Heart left ventricle (tissue), 16 donors: ENCODE results near the gene MPV17. TPM values are rescaled to one million over a fixed set of nuclear protein-coding genes. Genes with fewer than 3 reads are reported as not detected.

Source experiments
- ATAC-seq, 4 donors: fragments of 200-7000 bp; cut with Tn5 transposase; one replicate each; pipeline ENCODE4 v1.9.1; 2020 to 2022; ENCODE audit warnings: moderate library complexity in 4 of 4, mild to moderate bottlenecking in 3 of 4, moderate number of reproducible peaks in 1 of 4
- DNase-seq, 5 donors: peaks; one replicate each; pipeline ENCODE4 v3.0.0-alpha.2; 2020
- H3K27ac ChIP-seq, 12 donors: fragments of 200-600 bp; sonication (generic) in 4 of 12; one replicate each; pipeline versions ENCODE4 v1.5.0 to v1.8.0; 2016 to 2022; ENCODE audit warnings: mild to moderate bottlenecking in 2 of 12
- H3K27me3 ChIP-seq, 9 donors: fragments of 200-600 bp; sonication (generic) in 2 of 9; one replicate each; pipeline versions ENCODE4 v1.5.1 to v1.8.0; 2016 to 2022; ENCODE audit warnings: mild to moderate bottlenecking in 3 of 9
- H3K36me3 ChIP-seq, 9 donors: fragments of 200-600 bp; sonication (generic) in 2 of 9; one replicate each; pipeline versions ENCODE4 v1.5.0 to v1.8.0; 2018 to 2022; ENCODE audit warnings: mild to moderate bottlenecking in 2 of 9
- H3K4me1 ChIP-seq, 12 donors: fragments of 200-600 bp; sonication (generic) in 4 of 12; one replicate each; pipeline versions ENCODE4 v1.5.0 to v1.8.0; 2016 to 2022; ENCODE audit warnings: mild to moderate bottlenecking in 3 of 12
- H3K4me3 ChIP-seq, 12 donors: fragments of 200-600 bp; sonication (generic) in 4 of 12; one replicate each; pipeline versions ENCODE4 v1.5.0 to v1.8.0; 2017 to 2022; ENCODE audit warnings: mild to moderate bottlenecking in 9 of 12, moderate library complexity in 4 of 12
- H3K9me3 ChIP-seq, 12 donors: fragments of 200-600 bp; sonication (generic) in 4 of 12; one replicate each; pipeline versions ENCODE4 v1.5.0 to v1.8.0; 2016 to 2022; ENCODE audit warnings: mild to moderate bottlenecking in 1 of 12
- CTCF ChIP-seq, 12 donors: fragments of 200-600 bp; sonication (generic) in 4 of 12; IDR thresholded peaks; one replicate each; pipeline versions ENCODE4 v1.5.0 to v1.8.0; 2018 to 2022; ENCODE audit warnings: antibody characterized with exemption in 12 of 12, mild to moderate bottlenecking in 5 of 12
- POLR2A ChIP-seq, 2 donors: fragments of 450-650 bp; IDR thresholded peaks; one replicate each; pipeline ENCODE4 v1.6.1; 2017; ENCODE audit warnings: antibody characterized with exemption in 2 of 2, mild to moderate bottlenecking in 2 of 2, moderate library complexity in 2 of 2
- WGBS, 4 donors: extraction: QIAGEN DNeasy Blood & Tissue Kit in 2 of 4; methylation state at CpG; one replicate each; pipeline versions ENCODE4 v1.1.5 to v1.1.7; 2013 to 2018; 5-methylcytosine and 5-hydroxymethylcytosine counted together
- intact Hi-C, 10 donors: fragments of 100-400 bp; cut with DNase I; formaldehyde crosslinking; loops; one replicate each; pipeline versions ENCODE4 v1.11.1 to v1.14.2; 2022
- polyA plus RNA-seq, 2 donors: library from polyadenylated mRNA; stranded (reverse); fragments of 200-250 nt; gene quantifications; one replicate each; pipeline ENCODE4 v1.2.3, GENCODE V29; 2013
- total RNA-seq, 9 donors: library from RNA; depleted of rRNA in 2 of 9; stranded (reverse); fragments of >200 nt in 2 of 9; fragmentation: NEBNext Ultra II Directional in 3 of 9; extraction: Animal tissue kit (Norgen Biotek cat#: 25700) in 3 of 9; gene quantifications; one replicate each; pipeline versions ENCODE4 v1.1.0 to v1.2.4, GENCODE V29; 2016 to 2023
- donor health status: ischemic (EF 13 %, LVEDD 7.1; RV severe dilation, severe dysfunction).
- donor health status: healthy with polysubstance abuse.
- donor health status: DM: no; HTN: yes; CAD: no.
- donor health status: DM: no; HTN: no; CAD: no.
- donor health status: ischemic (EF 25% LVEDD 6.9; RV normal size, moderate dysfunction).
- donor health status: ischemic (EF 25% LVEDD 5.7; RV mildly dilated, moderate dysfunction).
- donor health status: healthy.
- donor health status: DM: yes; HTN: yes; CAD: no.
- donor health status: ischemic (EF 35%, LVEDD 5.7; RV mildly dilated, moderate dysfunction).
- donor health status: nonischemic (EF 11% LVEDD 7.7; RV severe dilation, severe dysfunction).
- donor health status: DM: yes; HTN: yes; CAD: no.
- donor health status: PGD.
- donor health status: ischemic (EF 29% LVEDD 5.4; RV normal size, mild dysfunction).
- donor health status: nonischemic (EF 23%, LVEDD 6.1; RV moderate dilation, normal function).

The MPV17 gene
- total and polyA plus RNA-seq, 11 donors = 48.8 to 134 (median 66.3) TPM

- no peak for ATAC-seq
- Histone ChIP-seq H3K27ac (no peak overlapping the region), H3K4me3 (no peak overlapping the region), H3K36me3 (peaks cover 0 to 35% (median 7%) of the 10 kb centered on the region in 9 donors), H3K4me1 (peaks cover 0 to 61% (median 16%) of the 10 kb centered on the region in 12 donors), H3K9me3 (no peaks in the 10 kb centered on the region), H3K27me3 (no peaks in the 10 kb centered on the region)
- DNase-seq = peak in 1 of 5 donors; percentile 2
- WGBS, 4 donors = 83 to 90% (median 85%) methylated on average over 3 of the region's 3 CpGs
- TF ChIP-seq POLR2A (IDR thresholded peaks at IDR 0.05) = no peak
- TF ChIP-seq CTCF (IDR thresholded peaks at IDR 0.05) = no peak
- intact Hi-C loops = loop anchor here in 1 of 10 donors (5.0 kb wide), 1 partner anchor 45 kb away; no protein-coding TSS in a partner anchor
These were observed 25.7 kb downstream of the MPV17 start for GRCh38 chr2:27297195-27297594.

GRCh38 chr2:27296481-27296880 is 26.4 kb downstream of the MPV17 start:
- H3K4me1 ChIP-seq = peaks cover 0 to 67% (median 16%) of the 10 kb centered on the region in 12 donors
- H3K27ac ChIP-seq = no peak overlapping the region
- WGBS, 4 donors = 36 to 67% (median 42%) methylated on average over 4 of the region's 4 CpGs
- DNase-seq = no peak
- intact Hi-C loops = loop anchor here in 1 of 10 donors (5.0 kb wide), 1 partner anchor 44 kb away; no protein-coding TSS in a partner anchor
- ATAC-seq = no peak
- H3K4me3 ChIP-seq = no peak overlapping the region
- no peaks in the 10 kb centered on the region for H3K9me3 ChIP-seq
- peaks cover 0 to 3% (median 0%) of the 10 kb centered on the region in 9 donors for H3K27me3 ChIP-seq
- no peak for TF ChIP-seq CTCF (IDR thresholded peaks at IDR 0.05)
- peaks cover 0 to 29% (median 7%) of the 10 kb centered on the region in 9 donors for H3K36me3 ChIP-seq

GRCh38 chr2:27294928-27295327 is 28.0 kb downstream of the MPV17 start:
- Histone ChIP-seq H3K36me3 (peaks cover 0 to 15% (median 0%) of the 10 kb centered on the region in 9 donors), H3K4me1 (peaks cover 6 to 77% (median 16%) of the 10 kb centered on the region in 12 donors), H3K27me3 (peaks cover 0 to 3% (median 0%) of the 10 kb centered on the region in 9 donors), H3K9me3 (no peaks in the 10 kb centered on the region), H3K27ac (no peak overlapping the region), H3K4me3 (no peak overlapping the region)
- 74 to 91% (median 81%) methylated on average over 8 of the region's 8 CpGs for WGBS, 4 donors
- DNase-seq (no peak), ATAC-seq (no peak)
- TF ChIP-seq CTCF (IDR thresholded peaks at IDR 0.05) = no peak
- no peak for TF ChIP-seq POLR2A (IDR thresholded peaks at IDR 0.05)
- intact Hi-C loops = loop anchor here in 1 of 10 donors (5.0 kb wide), 1 partner anchor 43 kb away; no protein-coding TSS in a partner anchor

GRCh38 chr2:27291865-27292264 is 31.0 kb downstream of the MPV17 start:
- intact Hi-C loops = no loop called here
- H3K9me3 ChIP-seq = no peaks in the 10 kb centered on the region
- 30 to 37% (median 35%) methylated on average over 6 of the region's 6 CpGs for WGBS, 4 donors
- no peak overlapping the region for H3K4me3 ChIP-seq
- peaks cover 7 to 89% (median 20%) of the 10 kb centered on the region in 12 donors for H3K4me1 ChIP-seq
- DNase-seq (peak in 1 of 5 donors; percentile 11), ATAC-seq (peak in 3 of 4 donors; percentile 45 to 60 (median 58))
- peak overlapping the region in 4 of 12 donors; percentile 24 to 75 (median 32) for H3K27ac ChIP-seq
- no peak for TF ChIP-seq CTCF (IDR thresholded peaks at IDR 0.05)
- TF ChIP-seq POLR2A (IDR thresholded peaks at IDR 0.05) = no peak
- H3K36me3 ChIP-seq = peaks cover 0 to 5% (median 0%) of the 10 kb centered on the region in 9 donors
- peaks cover 0 to 3% (median 0%) of the 10 kb centered on the region in 9 donors for H3K27me3 ChIP-seq
